A673 (cell line): Measurements from ENCODE around the gene BBX. TPM values are rescaled to one million over a fixed set of nuclear protein-coding genes. Genes with fewer than 3 reads are reported as not detected.

Experiments used
- BruUV-seq: library from RNA; stranded (reverse); fragments of 400-500 nt; replicated peaks from 2 replicates; lab custom pipeline; 2021; lab: Mats Ljungman, UMichigan
- CTCF ChIA-PET: fragments of 300-600 bp; sonication (Branson Sonifier 250); formaldehyde crosslinking; loops from one replicate; lab custom pipeline; 2022; ENCODE audit warnings: antibody characterized with exemption; lab: Charles Lee
- POLR2A ChIA-PET: fragments of 300-600 bp; sonication (Branson Sonifier 250); formaldehyde crosslinking; loops from one replicate; lab custom pipeline; 2022; ENCODE audit warnings: antibody characterized with exemption; ENCODE audit not compliant: low non-redundant PET; lab: Charles Lee
- DNase-seq: peaks from one replicate; pipeline ENCODE4 v3.0.0-alpha.2; 2015; ENCODE audit warnings: low spot score
- H3K27ac ChIP-seq: fragments of 200-600 bp; sonication (generic); 2 replicates; pipeline ENCODE4 v1.5.1; 2016; ENCODE audit warnings: mixed run types, low read depth, mild to moderate bottlenecking, mixed read lengths, antibody characterized with exemption, low read length; ENCODE audit not compliant: poor library complexity, severe bottlenecking
- H3K27me3 ChIP-seq: fragments of 200-600 bp; sonication (generic); replicated peaks from 2 replicates; pipeline ENCODE4 v1.6.1; 2017; ENCODE audit warnings: mixed run types, low read depth, mild to moderate bottlenecking, mixed read lengths, antibody characterized with exemption, low read length; ENCODE audit not compliant: insufficient read depth, poor library complexity
- H3K36me3 ChIP-seq: fragments of 200-600 bp; sonication (generic); 2 replicates; pipeline ENCODE4 v1.6.1; 2016; ENCODE audit warnings: mixed run types, mild to moderate bottlenecking, mixed read lengths, antibody characterized with exemption, low read length; ENCODE audit not compliant: insufficient read depth, poor library complexity, severe bottlenecking
- H3K4me1 ChIP-seq: fragments of 200-600 bp; sonication (generic); 2 replicates; pipeline ENCODE4 v1.6.1; 2017; ENCODE audit warnings: mixed run types, mild to moderate bottlenecking, mixed read lengths, antibody characterized with exemption, low read length; ENCODE audit not compliant: insufficient read depth, poor library complexity, severe bottlenecking
- H3K4me3 ChIP-seq: fragments of 200-600 bp; sonication (generic); 2 replicates; pipeline ENCODE4 v1.5.1; 2016; ENCODE audit warnings: low read depth, mixed run types, mild to moderate bottlenecking, mixed read lengths, low read length; ENCODE audit not compliant: poor library complexity, severe bottlenecking
- H3K9me3 ChIP-seq: fragments of 200-600 bp; sonication (generic); 2 replicates; pipeline ENCODE4 v1.6.1; 2016; ENCODE audit warnings: mixed run types, low read depth, mild to moderate bottlenecking, mixed read lengths, antibody characterized with exemption, low read length; ENCODE audit not compliant: poor library complexity, severe bottlenecking
- CTCF ChIP-seq: fragments of 300-800, 200-600 bp; sonication (generic); conservative IDR thresholded peaks from 2 replicates; pipeline ENCODE4 v1.5.1; 2017; ENCODE audit warnings: low read depth, mild to moderate bottlenecking, antibody characterized with exemption, low read length, moderate library complexity, mixed read lengths
- EZH2 ChIP-seq: fragments of 200-600 bp; sonication (generic); IDR thresholded peaks from 2 replicates; pipeline ENCODE4 v1.6.1; 2017; ENCODE audit warnings: borderline replicate concordance, low read depth, mild to moderate bottlenecking, mixed read lengths, antibody characterized with exemption, low read length; ENCODE audit not compliant: poor library complexity, severe bottlenecking
- intact Hi-C: fragments of 100-400 bp; cut with micrococcal nuclease; formaldehyde crosslinking; loops from one replicate; pipeline ENCODE4 v1.10.0; 2022; ENCODE audit not compliant: unreplicated experiment
- total RNA-seq: library from RNA; stranded (reverse); gene quantifications from 2 replicates; pipeline ENCODE4 v1.2.3, GENCODE V29; 2021

The BBX gene
- total RNA-seq, 1 experiment from 2014 or later: 28.9 TPM

- no peak for DNase-seq
Observed at GRCh38 chr3:107629566-107629965, 106.8 kb downstream of the BBX start.

GRCh38 chr3:107630779-107631178, 108.0 kb downstream of the BBX start:
- intact Hi-C loops: no loop called here
- CTCF ChIA-PET: no interaction called here

More at GRCh38 chr3:107629566-107629965, 106.8 kb downstream of the BBX start:
- no peaks in the 10 kb centered on the region for H3K36me3 ChIP-seq
- H3K27ac ChIP-seq: no peak overlapping the region
- H3K4me1 ChIP-seq: peaks cover 12% of the 10 kb centered on the region
- ChIA-PET CTCF (interaction anchor here (0.6 kb wide), 1 partner anchor 80 kb away, joined by 11 read pairs; no protein-coding TSS in a partner anchor), POLR2A (no interaction called here)
- H3K4me3 ChIP-seq: no peak overlapping the region
- H3K27me3 ChIP-seq: no peaks in the 10 kb centered on the region
- no TSS peak for BruUV-seq
- TF ChIP-seq CTCF (no peak), EZH2 (no peak)
- no peaks in the 10 kb centered on the region for H3K9me3 ChIP-seq
- intact Hi-C loops: no loop called here

GRCh38 chr3:107632576-107632975, 109.8 kb downstream of the BBX start:
- no peaks in the 10 kb centered on the region for H3K36me3 ChIP-seq
- BruUV-seq: no TSS peak
- CTCF ChIA-PET: no interaction called here
- POLR2A ChIA-PET: no interaction called here
- no peaks in the 10 kb centered on the region for H3K9me3 ChIP-seq
- TF ChIP-seq CTCF: no peak
- TF ChIP-seq EZH2: no peak
- no peaks in the 10 kb centered on the region for H3K27me3 ChIP-seq
- DNase-seq: no peak
- intact Hi-C loops: no loop called here
- H3K4me1 ChIP-seq: peaks cover 12% of the 10 kb centered on the region
- H3K27ac ChIP-seq: no peak overlapping the region
- no peak overlapping the region for H3K4me3 ChIP-seq

More at GRCh38 chr3:107630779-107631178, 108.0 kb downstream of the BBX start:
- H3K4me3 ChIP-seq: no peak overlapping the region
- H3K9me3 ChIP-seq: no peaks in the 10 kb centered on the region
- no peak overlapping the region for H3K27ac ChIP-seq
- peaks cover 12% of the 10 kb centered on the region for H3K4me1 ChIP-seq
- no TSS peak for BruUV-seq
- TF ChIP-seq CTCF (no peak), EZH2 (no peak)
- H3K27me3 ChIP-seq: no peaks in the 10 kb centered on the region
- no peaks in the 10 kb centered on the region for H3K36me3 ChIP-seq
- peak; percentile 31 for DNase-seq
- POLR2A ChIA-PET: no interaction called here
